CD4-positive, CD25-positive, alpha-beta regulatory T cell (primary cell): ENCODE data around the gene IGFBP2. TPM values are rescaled to one million over a fixed set of nuclear protein-coding genes. Genes with fewer than 3 reads are reported as not detected.

Experiments
- ATAC-seq, 2 donors: fragments of 150-1000 bp; cut with Tn5 transposase; one replicate each; pipeline ENCODE4 v1.10.0; 2021; ENCODE audit warnings: low read depth in 2 of 2, moderate number of reproducible peaks in 2 of 2, moderate library complexity in 1 of 2
- DNase-seq, 3 donors: peaks; one replicate each; pipeline versions ENCODE4 v3.0.0 to v3.0.0-alpha.2; 2012 to 2022; ENCODE audit warnings: mixed read lengths in 1 of 3
- H3K27ac ChIP-seq: one replicate; pipeline ENCODE4 v1.7.0; 2013; ENCODE audit warnings: mild to moderate bottlenecking, low read length; ENCODE audit not compliant: insufficient read depth, poor library complexity, severe bottlenecking
- H3K27me3 ChIP-seq: one replicate; pipeline ENCODE4 v1.7.0; 2013; ENCODE audit warnings: low read length; ENCODE audit not compliant: control insufficient read depth, insufficient read depth
- H3K36me3 ChIP-seq: one replicate; pipeline ENCODE4 v1.7.0; 2013; ENCODE audit warnings: mild to moderate bottlenecking, low read length, moderate library complexity; ENCODE audit not compliant: control insufficient read depth, insufficient read depth
- H3K4me1 ChIP-seq: 2 replicates; pipeline ENCODE4 v1.7.0; 2013; ENCODE audit warnings: mild to moderate bottlenecking, low read length; ENCODE audit not compliant: insufficient read depth, control insufficient read depth, poor library complexity, severe bottlenecking
- H3K4me3 ChIP-seq: one replicate; pipeline ENCODE4 v1.7.0; 2013; ENCODE audit warnings: low read depth, mild to moderate bottlenecking, low read length, moderate library complexity
- H3K9me3 ChIP-seq, 2 experiments: 1 replicate in 1 of 2; 2 replicates in 1 of 2; pipeline ENCODE4 v1.7.0; 2013; ENCODE audit warnings: low read length in 2 of 2, mild to moderate bottlenecking in 1 of 2, moderate library complexity in 1 of 2; ENCODE audit not compliant: control insufficient read depth in 2 of 2
- H3K27ac Mint-ChIP-seq, 3 donors: one replicate each; pipeline ENCODE4 v1.8.0; 2020 to 2022; ENCODE audit warnings: mild to moderate bottlenecking in 3 of 3, mixed read lengths in 3 of 3, moderate library complexity in 2 of 3
- H3K27me3 Mint-ChIP-seq: one replicate; pipeline ENCODE4 v1.8.0; 2022; ENCODE audit warnings: mild to moderate bottlenecking, mixed read lengths
- H3K36me3 Mint-ChIP-seq: one replicate; pipeline ENCODE4 v1.8.0; 2020; ENCODE audit warnings: mixed read lengths
- H3K4me1 Mint-ChIP-seq, 4 donors: one replicate each; pipeline ENCODE4 v1.8.0; 2020 to 2022; ENCODE audit warnings: mixed read lengths in 4 of 4, mild to moderate bottlenecking in 1 of 4
- H3K4me3 Mint-ChIP-seq, 4 donors: one replicate each; pipeline ENCODE4 v1.8.0; 2020 to 2022; ENCODE audit warnings: mild to moderate bottlenecking in 4 of 4, mixed read lengths in 4 of 4, moderate library complexity in 3 of 4
- H3K9me3 Mint-ChIP-seq, 7 donors: one replicate each; pipeline ENCODE4 v1.8.0; 2020 to 2022; ENCODE audit warnings: mixed read lengths in 7 of 7, mild to moderate bottlenecking in 3 of 7, moderate library complexity in 2 of 7
- polyA plus RNA-seq, 4 donors: library from polyadenylated mRNA; unstranded; fragments of 300-500 nt; fragmentation: Illumina TruSeq; gene quantifications; one replicate each; pipeline ENCODE4 v1.2.3, GENCODE V29; 2021
- total RNA-seq: library from RNA; stranded (reverse); gene quantifications from one replicate; pipeline ENCODE4 v1.2.3, GENCODE V29; 2022

IGFBP2 gene
- total and polyA plus RNA-seq, 5 donors from 2014 or later = not detected

GRCh38 chr2:216626168-216626874 is 6.9 kb upstream of the IGFBP2 start:
- Histone ChIP-seq H3K36me3 (no peaks in the 10 kb centered on the region), H3K27me3 (no peaks in the 10 kb centered on the region), H3K4me1 (no peaks in the 10 kb centered on the region), H3K9me3 (no peaks in the 10 kb centered on the region), H3K4me3 (no peak overlapping the region), H3K27ac (no peak overlapping the region)
- Mint-ChIP-seq H3K4me1 (no peaks in the 10 kb centered on the region), H3K27me3 (peaks cover 6% of the 10 kb centered on the region), H3K4me3 (no peak overlapping the region), H3K9me3 (peaks cover 0 to 2% (median 0%) of the 10 kb centered on the region in 7 donors), H3K36me3 (no peaks in the 10 kb centered on the region), H3K27ac (no peak overlapping the region)
- ATAC-seq = no peak
- no peak for DNase-seq

- H3K4me1 Mint-ChIP-seq = no peaks in the 10 kb centered on the region
- H3K27ac Mint-ChIP-seq = no peak overlapping the region
- H3K4me1 ChIP-seq = no peaks in the 10 kb centered on the region
- no peaks in the 10 kb centered on the region for H3K36me3 Mint-ChIP-seq
- H3K9me3 Mint-ChIP-seq = peaks cover 0 to 2% (median 0%) of the 10 kb centered on the region in 7 donors
- ATAC-seq = no peak
- H3K9me3 ChIP-seq = no peaks in the 10 kb centered on the region
- H3K27ac ChIP-seq = no peak overlapping the region
- no peak overlapping the region for H3K4me3 Mint-ChIP-seq
- no peaks in the 10 kb centered on the region for H3K36me3 ChIP-seq
- H3K27me3 ChIP-seq = no peaks in the 10 kb centered on the region
- no peak for DNase-seq
- no peak overlapping the region for H3K4me3 ChIP-seq
- H3K27me3 Mint-ChIP-seq = peaks cover 8% of the 10 kb centered on the region
Observed at GRCh38 chr2:216626875-216627245, 6.4 kb upstream of the IGFBP2 start.

GRCh38 chr2:216629784-216630183 is 3.4 kb upstream of the IGFBP2 start:
- H3K27me3 Mint-ChIP-seq = peaks cover 31% of the 10 kb centered on the region
- no peaks in the 10 kb centered on the region for H3K36me3 ChIP-seq
- no peaks in the 10 kb centered on the region for H3K36me3 Mint-ChIP-seq
- H3K4me1 Mint-ChIP-seq = peaks cover 0 to 12% (median 10%) of the 10 kb centered on the region in 4 donors
- ATAC-seq (no peak), DNase-seq (no peak)
- H3K4me1 ChIP-seq = peaks cover 5% of the 10 kb centered on the region
- no peaks in the 10 kb centered on the region for H3K9me3 ChIP-seq
- no peaks in the 10 kb centered on the region for H3K27me3 ChIP-seq
- peaks cover 0 to 4% (median 0%) of the 10 kb centered on the region in 7 donors for H3K9me3 Mint-ChIP-seq
- no peak overlapping the region for H3K27ac ChIP-seq
- H3K27ac Mint-ChIP-seq = no peak overlapping the region
- no peak overlapping the region for H3K4me3 ChIP-seq
- H3K4me3 Mint-ChIP-seq = no peak overlapping the region

- Histone ChIP-seq H3K27me3 (peaks cover 8% of the 10 kb centered on the region), H3K9me3 (no peaks in the 10 kb centered on the region), H3K4me1 (peaks cover 5% of the 10 kb centered on the region), H3K4me3 (no peak overlapping the region), H3K36me3 (no peaks in the 10 kb centered on the region), H3K27ac (no peak overlapping the region)
- Mint-ChIP-seq H3K27me3 (peaks cover 57% of the 10 kb centered on the region), H3K4me1 (peaks cover 0 to 19% (median 13%) of the 10 kb centered on the region in 4 donors), H3K27ac (no peak overlapping the region), H3K9me3 (peaks cover 0 to 5% (median 0%) of the 10 kb centered on the region in 7 donors), H3K36me3 (no peaks in the 10 kb centered on the region), H3K4me3 (peak overlapping the region in 2 of 4 donors; percentile 71 to 80)
- DNase-seq (no peak), ATAC-seq (no peak)
Observed at GRCh38 chr2:216632346-216632951, 771 bp upstream of the IGFBP2 start.

GRCh38 chr2:216633616-216634369 is 573 bp downstream of the IGFBP2 start:
- ATAC-seq (no peak), DNase-seq (no peak)
- no peaks in the 10 kb centered on the region for H3K36me3 ChIP-seq
- H3K9me3 Mint-ChIP-seq = peaks cover 0 to 5% (median 0%) of the 10 kb centered on the region in 7 donors
- H3K9me3 ChIP-seq = no peaks in the 10 kb centered on the region
- no peaks in the 10 kb centered on the region for H3K36me3 Mint-ChIP-seq
- H3K4me1 Mint-ChIP-seq = peaks cover 0 to 19% (median 13%) of the 10 kb centered on the region in 4 donors
- H3K27ac Mint-ChIP-seq = no peak overlapping the region
- no peak overlapping the region for H3K27ac ChIP-seq
- H3K4me3 Mint-ChIP-seq = peak overlapping the region in 2 of 4 donors; percentile 56 to 78
- no peak overlapping the region for H3K4me3 ChIP-seq
- H3K27me3 Mint-ChIP-seq = peaks cover 60% of the 10 kb centered on the region
- H3K27me3 ChIP-seq = peaks cover 8% of the 10 kb centered on the region
- H3K4me1 ChIP-seq = peaks cover 5% of the 10 kb centered on the region

- Histone ChIP-seq H3K27me3 (peaks cover 8% of the 10 kb centered on the region), H3K9me3 (no peaks in the 10 kb centered on the region), H3K4me3 (no peak overlapping the region), H3K4me1 (peaks cover 5% of the 10 kb centered on the region), H3K27ac (no peak overlapping the region), H3K36me3 (no peaks in the 10 kb centered on the region)
- Mint-ChIP-seq H3K4me3 (peak overlapping the region in 2 of 4 donors; percentile 56 to 78), H3K27me3 (peaks cover 60% of the 10 kb centered on the region), H3K4me1 (peaks cover 0 to 19% (median 13%) of the 10 kb centered on the region in 4 donors), H3K27ac (no peak overlapping the region), H3K9me3 (peaks cover 0 to 5% (median 0%) of the 10 kb centered on the region in 7 donors), H3K36me3 (no peaks in the 10 kb centered on the region)
- ATAC-seq (no peak), DNase-seq (no peak)
Observed at GRCh38 chr2:216634370-216635148, 1.3 kb downstream of the IGFBP2 start.

GRCh38 chr2:216635171-216635570 is 2.0 kb downstream of the IGFBP2 start:
- no peak overlapping the region for H3K4me3 ChIP-seq
- Mint-ChIP-seq H3K27ac (no peak overlapping the region), H3K4me1 (peaks cover 0 to 19% (median 13%) of the 10 kb centered on the region in 4 donors), H3K4me3 (peak overlapping the region in 1 of 4 donors; percentile 12), H3K36me3 (no peaks in the 10 kb centered on the region), H3K27me3 (peaks cover 63% of the 10 kb centered on the region), H3K9me3 (peaks cover 0 to 5% (median 0%) of the 10 kb centered on the region in 7 donors)
- peaks cover 5% of the 10 kb centered on the region for H3K4me1 ChIP-seq
- peaks cover 8% of the 10 kb centered on the region for H3K27me3 ChIP-seq
- no peak for ATAC-seq
- H3K36me3 ChIP-seq = no peaks in the 10 kb centered on the region
- H3K9me3 ChIP-seq = no peaks in the 10 kb centered on the region
- H3K27ac ChIP-seq = no peak overlapping the region
- no peak for DNase-seq
